Liver (tissue), 9 donors: ENCODE data around the gene CXCR1. TPM values are rescaled to one million over a fixed set of nuclear protein-coding genes. Genes with fewer than 3 reads are reported as not detected.
"Not testable (repeated sequence)": the region's sequence is repeated elsewhere in the genome, so short reads cannot be mapped to it uniquely, and the experiment has no call there.

Source experiments
- DNase-seq: peaks from one replicate; pipeline ENCODE4 v3.0.0-alpha.2; 2017; ENCODE audit warnings: low spot score
- H3K27ac ChIP-seq, 2 donors: one replicate each; pipeline ENCODE4 v1.7.0; 2013; ENCODE audit warnings: inconsistent platforms in 2 of 2, low read length in 2 of 2, control low read depth in 1 of 2, low read depth in 1 of 2, mild to moderate bottlenecking in 1 of 2
- H3K27me3 ChIP-seq, 4 donors: one replicate each; pipeline versions ENCODE4 v1.6.1 to v1.7.0; 2013; ENCODE audit warnings: low read length in 3 of 4, inconsistent platforms in 1 of 4, mild to moderate bottlenecking in 1 of 4, moderate library complexity in 1 of 4; ENCODE audit not compliant: control insufficient read depth in 4 of 4, insufficient read depth in 4 of 4
- H3K36me3 ChIP-seq, 4 donors: one replicate each; pipeline versions ENCODE4 v1.6.1 to v1.7.0; 2013; ENCODE audit warnings: low read length in 3 of 4, mild to moderate bottlenecking in 3 of 4, low read depth in 1 of 4, moderate library complexity in 1 of 4; ENCODE audit not compliant: control insufficient read depth in 4 of 4, insufficient read depth in 3 of 4
- H3K4me1 ChIP-seq, 4 donors: one replicate each; pipeline versions ENCODE4 v1.6.1 to v1.7.0; 2013; ENCODE audit warnings: low read length in 3 of 4, mild to moderate bottlenecking in 3 of 4, moderate library complexity in 1 of 4; ENCODE audit not compliant: control insufficient read depth in 4 of 4, insufficient read depth in 4 of 4
- H3K4me3 ChIP-seq, 3 donors: one replicate each; pipeline versions ENCODE4 v1.6.1 to v1.7.0; 2013; ENCODE audit warnings: low read length in 3 of 3, control low read depth in 1 of 3, low read depth in 1 of 3, mild to moderate bottlenecking in 1 of 3
- H3K9ac ChIP-seq, 2 donors: one replicate each; pipeline ENCODE4 v1.7.0; 2013; ENCODE audit warnings: low read length in 2 of 2, mild to moderate bottlenecking in 2 of 2, moderate library complexity in 2 of 2, control low read depth in 1 of 2, low read depth in 1 of 2
- H3K9me3 ChIP-seq, 4 donors: one replicate each; pipeline versions ENCODE4 v1.6.1 to v1.7.0; 2013; ENCODE audit warnings: low read length in 3 of 4; ENCODE audit not compliant: control insufficient read depth in 4 of 4
- ATF3 ChIP-seq: IDR thresholded peaks from 2 replicates; pipeline ENCODE4 v1.6.1; 2016; ENCODE audit warnings: antibody characterized with exemption
- CTCF ChIP-seq: fragments of 150-350 bp; IDR thresholded peaks from 2 replicates; pipeline ENCODE4 v1.5.1; 2017; ENCODE audit warnings: improper control_type of control experiment, low read depth, low read length; ENCODE audit not compliant: missing input control
- EGR1 ChIP-seq, 2 donors: IDR thresholded peaks; 2 replicates each; pipeline ENCODE4 v1.6.1; 2016 to 2018; ENCODE audit warnings: antibody characterized with exemption in 2 of 2, low read depth in 2 of 2
- FOXA1 ChIP-seq: IDR thresholded peaks from 2 replicates; pipeline ENCODE4 v1.6.1; 2016; ENCODE audit warnings: antibody characterized with exemption
- FOXA2 ChIP-seq: IDR thresholded peaks from 2 replicates; pipeline ENCODE4 v1.6.1; 2016; ENCODE audit warnings: antibody characterized with exemption
- GABPA ChIP-seq, 2 donors: IDR thresholded peaks in 1 of 2; conservative IDR thresholded peaks in 1 of 2; 2 replicates each; pipeline ENCODE4 v1.6.1; 2016; ENCODE audit warnings: antibody characterized with exemption in 2 of 2, mild to moderate bottlenecking in 1 of 2, moderate library complexity in 1 of 2
- HNF4A ChIP-seq, 2 donors: conservative IDR thresholded peaks; 2 replicates each; pipeline ENCODE4 v1.6.1; 2016; ENCODE audit warnings: antibody characterized with exemption in 2 of 2, mild to moderate bottlenecking in 2 of 2
- HNF4G ChIP-seq: IDR thresholded peaks from 2 replicates; pipeline ENCODE4 v1.6.1; 2016; ENCODE audit warnings: antibody characterized with exemption
- JUND ChIP-seq, 2 donors: IDR thresholded peaks; 2 replicates each; pipeline ENCODE4 v1.6.1; 2016; ENCODE audit warnings: antibody characterized with exemption in 2 of 2
- MAX ChIP-seq: IDR thresholded peaks from 2 replicates; pipeline ENCODE4 v1.6.1; 2016; ENCODE audit warnings: antibody characterized with exemption
- NR2F2 ChIP-seq: IDR thresholded peaks from 2 replicates; pipeline ENCODE4 v1.6.1; 2016; ENCODE audit warnings: antibody characterized with exemption
- RAD21 ChIP-seq, 2 donors: IDR thresholded peaks; 2 replicates each; pipeline ENCODE4 v1.6.1; 2016; ENCODE audit warnings: antibody characterized with exemption in 2 of 2, mild to moderate bottlenecking in 2 of 2
- REST ChIP-seq: IDR thresholded peaks from 2 replicates; pipeline ENCODE4 v1.6.1; 2016; ENCODE audit warnings: antibody characterized with exemption, mild to moderate bottlenecking
- RXRA ChIP-seq, 2 donors: IDR thresholded peaks; 2 replicates each; pipeline ENCODE4 v1.6.1; 2017 to 2018; ENCODE audit warnings: antibody characterized with exemption in 2 of 2, mild to moderate bottlenecking in 1 of 2
- SP1 ChIP-seq: IDR thresholded peaks from 2 replicates; pipeline ENCODE4 v1.6.1; 2018; ENCODE audit warnings: antibody characterized with exemption, mild to moderate bottlenecking
- TAF1 ChIP-seq: conservative IDR thresholded peaks from 2 replicates; pipeline ENCODE4 v1.6.1; 2016; ENCODE audit warnings: antibody characterized with exemption, mild to moderate bottlenecking
- YY1 ChIP-seq: IDR thresholded peaks from 2 replicates; pipeline ENCODE4 v1.6.1; 2016; ENCODE audit warnings: antibody characterized with exemption, mild to moderate bottlenecking
- ZBTB33 ChIP-seq: IDR thresholded peaks from 2 replicates; pipeline ENCODE4 v1.6.1; 2016; ENCODE audit warnings: antibody characterized with exemption
- WGBS: extraction: QIAGEN DNeasy Blood & Tissue Kit; methylation state at CpG from one replicate; pipeline ENCODE4 v1.1.7; 2013; 5-methylcytosine and 5-hydroxymethylcytosine counted together
- polyA plus RNA-seq, 2 donors: library from polyadenylated mRNA; stranded (reverse) in 1 of 2; unstranded in 1 of 2; fragments of 200-250 nt in 1 of 2; fragments of >200 nt in 1 of 2; fragmentation: Nextera tagmentation in 1 of 2; extraction: Ambion mirVana in 1 of 2; gene quantifications; one replicate each; pipeline versions ENCODE4 v1.2.1 to v1.2.3, GENCODE V29; 2013 to 2015
- total RNA-seq, 2 donors: library from RNA; depleted of rRNA; stranded (reverse); fragments of >200 nt; gene quantifications; one replicate each; pipeline ENCODE4 v1.2.3, GENCODE V29; 2014
- donor health status: healthy.
- donor health status: healthy.
- donor health status: healthy.
- donor health status: healthy.
- donor health status: healthy.

Gene CXCR1
- total and polyA plus RNA-seq, 4 donors: 0.26 to 1.8 (median 0.71) TPM

- Histone ChIP-seq H3K36me3 (no peaks in the 10 kb centered on the region), H3K27ac (no peak overlapping the region), H3K9me3 (no peaks in the 10 kb centered on the region), H3K4me1 (no peaks in the 10 kb centered on the region), H3K4me3 (no peak overlapping the region), H3K27me3 (no peaks in the 10 kb centered on the region), H3K9ac (no peak overlapping the region)
- no peak for DNase-seq
- TF ChIP-seq JUND (IDR thresholded peaks at IDR 0.05): no peak
- no peak for TF ChIP-seq EGR1 (IDR thresholded peaks at IDR 0.05; ENCODE audit: low read depth in 2 of 2)
- TF ChIP-seq TAF1: no peak
- TF ChIP-seq MAX: no peak
- no peak for TF ChIP-seq FOXA2
- TF ChIP-seq FOXA1: no peak
- no peak for TF ChIP-seq ZBTB33
- no peak for TF ChIP-seq RAD21 (IDR thresholded peaks at IDR 0.05)
- TF ChIP-seq SP1: no peak
- TF ChIP-seq RXRA (IDR thresholded peaks at IDR 0.05): no peak
- TF ChIP-seq NR2F2: no peak
- TF ChIP-seq HNF4A (conservative IDR thresholded peaks at IDR 0.05): no peak
- no peak for TF ChIP-seq CTCF
- TF ChIP-seq REST: no peak
- no peak for TF ChIP-seq HNF4G
- TF ChIP-seq ATF3: no peak
- no peak for TF ChIP-seq YY1
- no peak for TF ChIP-seq GABPA (IDR thresholded peaks at IDR 0.05 in 1 of 2, conservative IDR thresholded peaks at IDR 0.05 in 1 of 2)
- 90% methylated on average over 2 of the region's 2 CpGs for WGBS
These were observed 6.1 kb upstream of the CXCR1 start for GRCh38 chr2:218172845-218173244.

GRCh38 chr2:218171744-218172143 lies 5.0 kb upstream of the CXCR1 start:
- not testable (repeated sequence) for H3K27ac ChIP-seq, H3K27me3 ChIP-seq, DNase-seq, H3K4me1 ChIP-seq, H3K36me3 ChIP-seq, H3K9ac ChIP-seq, H3K9me3 ChIP-seq, H3K4me3 ChIP-seq
- 92% methylated on average over 3 of the region's 3 CpGs for WGBS
